ENCODE results near the gene LIMCH1. TPM values are rescaled to one million over a fixed set of nuclear protein-coding genes. Genes with fewer than 3 reads are reported as not detected.
"Not testable (repeated sequence)": the region's sequence is repeated elsewhere in the genome, so short reads cannot be mapped to it uniquely, and the experiment has no call there.

The LIMCH1 gene
- polyA plus RNA-seq, 3 donors from 2014 or later = not detected

DNA sequence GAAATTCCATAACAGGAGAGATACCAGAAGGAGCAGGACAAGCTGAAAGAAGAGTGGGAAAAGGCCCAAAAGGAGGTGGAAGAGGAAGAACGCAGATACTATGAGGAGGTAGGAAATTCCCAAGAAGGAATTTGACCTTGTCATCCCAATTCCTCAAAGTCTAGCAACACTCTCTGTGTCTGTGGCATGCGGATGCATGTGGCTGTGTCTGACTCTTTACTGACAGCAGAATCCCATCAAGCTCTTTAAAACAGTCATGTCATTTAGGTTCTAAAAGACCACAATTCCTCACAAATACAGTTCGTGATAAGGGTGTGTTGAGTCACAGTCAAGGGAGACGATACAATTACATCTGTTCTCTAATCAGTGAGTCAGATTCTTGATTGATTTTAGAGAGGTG lies 142.0 kb downstream of the LIMCH1 start:
- Mint-ChIP-seq H3K27ac (no peak overlapping the region), H3K4me1 (no peaks in the 10 kb centered on the region), H3K36me3 (no peaks in the 10 kb centered on the region), H3K9me3 (peaks cover 0 to 6% (median 0%) of the 10 kb centered on the region in 6 donors), H3K27me3 (ENCODE audit: low read depth in 3 of 3) (peaks cover 0 to 4% (median 1%) of the 10 kb centered on the region in 3 donors), H3K4me3 (no peak overlapping the region)
- no peak for DNase-seq

DNA sequence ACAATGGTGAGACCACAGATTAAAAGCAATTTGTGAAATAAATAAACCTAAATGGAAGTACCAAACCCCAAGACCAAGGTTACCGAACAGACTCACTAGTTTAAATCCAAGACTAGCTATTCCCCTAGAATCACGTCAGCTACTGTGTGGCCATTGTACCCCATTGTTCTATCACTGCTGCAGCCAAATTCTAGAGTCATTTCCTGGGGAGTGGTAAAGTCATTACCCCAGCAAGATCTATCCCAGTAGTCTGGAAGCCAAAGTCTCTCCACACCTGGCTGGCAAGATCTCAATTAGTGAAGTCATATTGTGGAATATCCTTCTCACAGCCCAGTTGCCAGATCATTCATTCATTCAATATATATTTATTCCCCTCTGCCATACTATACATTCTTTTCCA lies 143.1 kb downstream of the LIMCH1 start:
- H3K27ac Mint-ChIP-seq = no peak overlapping the region
- no peak for DNase-seq
- H3K36me3 Mint-ChIP-seq = no peaks in the 10 kb centered on the region
- H3K4me3 Mint-ChIP-seq = no peak overlapping the region
- H3K9me3 Mint-ChIP-seq = peaks cover 0 to 6% (median 0%) of the 10 kb centered on the region in 6 donors
- no peaks in the 10 kb centered on the region for H3K27me3 Mint-ChIP-seq (ENCODE audit: low read depth in 3 of 3)
- H3K4me1 Mint-ChIP-seq = no peaks in the 10 kb centered on the region

DNA sequence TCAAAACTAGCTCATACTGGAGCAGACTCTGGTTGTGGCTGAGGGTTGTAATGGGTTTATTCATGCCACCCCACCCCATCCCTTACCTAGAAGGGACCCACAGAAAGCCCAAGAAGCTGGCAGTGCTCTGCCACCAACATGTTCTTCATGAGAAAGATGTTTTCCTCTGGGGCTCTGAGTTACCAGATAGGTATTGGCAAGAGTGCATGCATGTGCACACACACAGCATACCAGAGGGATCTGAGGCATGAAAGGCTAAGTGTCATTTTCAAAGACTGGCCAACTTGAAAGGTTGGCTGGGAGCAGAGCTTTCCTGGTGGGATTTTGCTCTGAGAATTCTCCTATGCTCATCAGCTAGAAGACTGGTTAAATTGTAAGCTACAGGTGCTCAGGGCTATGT lies 145.4 kb downstream of the LIMCH1 start:
- Mint-ChIP-seq H3K4me1 (no peaks in the 10 kb centered on the region), H3K4me3 (no peak overlapping the region), H3K36me3 (no peaks in the 10 kb centered on the region), H3K9me3 (peaks cover 0 to 5% (median under 1%) of the 10 kb centered on the region in 6 donors), H3K27ac (no peak overlapping the region), H3K27me3 (ENCODE audit: low read depth in 3 of 3) (no peaks in the 10 kb centered on the region)
- DNase-seq = no peak

DNA sequence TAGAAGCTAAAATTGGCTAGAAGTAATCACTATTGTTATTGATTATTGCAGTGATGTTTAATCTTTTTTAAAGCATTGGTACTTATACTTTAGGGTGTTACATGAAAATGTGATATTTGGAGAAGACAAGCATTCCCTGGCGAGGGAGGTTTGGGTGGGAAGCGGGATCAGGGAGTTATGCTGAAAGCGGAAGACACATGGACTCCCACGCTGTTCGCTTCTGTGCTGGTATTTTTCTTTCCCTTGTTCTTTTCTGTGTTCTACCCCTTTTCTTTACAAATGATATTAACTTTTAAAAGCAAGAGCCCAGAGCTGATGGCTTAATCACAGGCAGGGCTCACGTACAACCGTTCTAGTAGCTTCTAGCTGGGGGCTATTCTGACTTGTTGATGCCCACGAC lies 148.9 kb downstream of the LIMCH1 start:
- no peak for DNase-seq
- Mint-ChIP-seq H3K27ac (no peak overlapping the region), H3K36me3 (no peaks in the 10 kb centered on the region), H3K4me3 (no peak overlapping the region), H3K4me1 (no peaks in the 10 kb centered on the region), H3K9me3 (peaks cover 0 to 2% (median under 1%) of the 10 kb centered on the region in 6 donors), H3K27me3 (ENCODE audit: low read depth in 3 of 3) (peaks cover 0 to 3% (median 0%) of the 10 kb centered on the region in 3 donors)

DNA sequence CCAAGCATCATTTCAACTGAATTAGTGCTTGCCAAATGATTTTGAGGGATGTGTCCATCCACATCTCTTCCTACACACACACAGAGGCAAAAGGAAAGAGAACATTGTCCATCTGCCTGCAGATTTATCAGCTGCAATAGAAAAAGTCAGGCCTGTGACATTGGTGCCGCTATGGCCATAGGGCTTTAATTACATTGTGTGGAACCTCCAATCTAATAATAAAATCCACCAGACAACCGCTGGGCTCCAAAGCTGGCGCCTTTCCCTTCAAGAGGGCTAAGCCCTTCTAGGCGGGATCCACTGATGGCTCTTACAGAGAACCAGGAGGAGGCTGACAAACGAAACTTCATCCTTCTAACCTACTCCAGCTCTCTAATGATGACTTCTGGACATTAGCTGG lies 150.0 kb downstream of the LIMCH1 start:
- peaks cover 0 to 2% (median under 1%) of the 10 kb centered on the region in 6 donors for H3K9me3 Mint-ChIP-seq
- no peak overlapping the region for H3K4me3 Mint-ChIP-seq
- no peaks in the 10 kb centered on the region for H3K4me1 Mint-ChIP-seq
- peaks cover 0 to 3% (median 0%) of the 10 kb centered on the region in 3 donors for H3K27me3 Mint-ChIP-seq (ENCODE audit: low read depth in 3 of 3)
- H3K36me3 Mint-ChIP-seq = no peaks in the 10 kb centered on the region
- no peak overlapping the region for H3K27ac Mint-ChIP-seq
- DNase-seq = no peak

DNA sequence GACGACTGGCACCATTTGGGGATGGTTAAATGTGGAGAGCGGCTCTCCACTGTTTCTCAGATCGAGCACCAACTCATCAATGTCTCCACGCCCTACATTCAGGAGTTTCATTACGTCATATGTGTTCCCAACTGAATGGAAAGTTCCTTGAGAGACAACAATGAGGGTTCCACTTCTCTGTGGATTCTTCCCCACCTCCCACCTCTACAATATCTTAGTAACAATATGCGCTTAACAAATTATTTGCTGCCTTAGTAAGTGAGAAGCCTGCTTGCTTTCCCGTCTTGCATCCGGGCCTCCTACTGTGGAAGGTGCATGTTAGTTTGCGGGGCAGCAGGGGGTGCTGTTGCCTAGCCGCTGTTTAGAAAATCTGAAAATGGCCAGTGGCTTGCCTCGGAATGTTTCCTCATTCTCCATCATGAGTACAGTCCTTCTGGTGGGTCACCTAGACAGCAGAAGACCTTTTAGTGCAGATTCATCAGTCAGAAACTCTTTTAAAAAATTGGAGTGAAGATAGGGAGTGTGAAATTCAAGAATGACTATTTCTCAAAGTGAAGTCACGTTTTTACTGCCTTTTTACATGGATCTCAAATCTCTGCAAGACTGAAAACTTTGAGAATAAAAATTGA lies 154.9 kb downstream of the LIMCH1 start:
- Mint-ChIP-seq H3K27me3 (ENCODE audit: low read depth in 3 of 3) (peaks cover 0 to 7% (median 4%) of the 10 kb centered on the region in 3 donors), H3K27ac (no peak overlapping the region), H3K4me3 (no peak overlapping the region), H3K36me3 (no peaks in the 10 kb centered on the region), H3K9me3 (peaks cover 0 to 2% (median 0%) of the 10 kb centered on the region in 6 donors), H3K4me1 (no peaks in the 10 kb centered on the region)
- no peak for DNase-seq

DNA sequence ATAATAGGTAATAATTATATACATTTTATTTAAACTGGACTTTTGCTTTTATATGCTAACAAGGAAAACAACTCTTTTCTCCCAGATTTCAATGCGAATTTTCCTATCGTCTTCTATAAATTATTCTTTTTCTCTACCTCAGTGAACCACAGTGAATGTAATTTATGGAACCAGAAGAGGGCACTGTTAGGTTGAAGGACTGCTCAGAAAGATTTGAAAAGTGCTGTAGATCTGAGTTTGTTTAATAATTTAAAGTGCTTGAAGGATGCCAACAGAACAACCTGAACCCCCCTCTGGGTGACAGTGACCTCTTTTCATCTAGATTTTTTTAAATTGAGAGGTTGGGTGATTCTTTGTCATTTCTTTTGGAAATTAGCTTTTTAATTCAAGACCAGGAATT lies 155.7 kb downstream of the LIMCH1 start:
- H3K4me1 Mint-ChIP-seq = no peaks in the 10 kb centered on the region
- DNase-seq = no peak
- peaks cover 4 to 7% (median 4%) of the 10 kb centered on the region in 3 donors for H3K27me3 Mint-ChIP-seq (ENCODE audit: low read depth in 3 of 3)
- no peaks in the 10 kb centered on the region for H3K36me3 Mint-ChIP-seq
- peaks cover 0 to 2% (median 0%) of the 10 kb centered on the region in 6 donors for H3K9me3 Mint-ChIP-seq
- no peak overlapping the region for H3K27ac Mint-ChIP-seq
- no peak overlapping the region for H3K4me3 Mint-ChIP-seq

DNA sequence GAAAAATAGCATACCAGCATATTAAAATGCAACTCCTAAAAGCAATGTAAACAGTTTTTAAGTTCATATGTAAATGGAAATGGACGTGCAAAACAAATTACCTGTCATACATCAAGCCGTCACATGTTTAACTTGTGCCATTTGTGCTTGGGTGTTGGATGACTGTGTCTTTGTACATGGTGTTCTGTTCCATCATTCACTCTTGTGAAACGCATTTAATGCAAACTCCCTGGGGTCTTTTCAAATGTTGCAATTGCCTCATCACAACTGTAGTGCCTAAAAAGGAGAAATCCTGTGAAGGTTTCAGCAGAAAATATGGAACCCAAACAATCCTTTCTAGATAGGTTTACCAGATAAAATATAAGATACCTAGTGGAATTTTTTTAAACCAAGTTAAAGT lies 158.2 kb downstream of the LIMCH1 start:
- H3K36me3 Mint-ChIP-seq = no peaks in the 10 kb centered on the region
- peaks cover 0 to 2% (median 0%) of the 10 kb centered on the region in 6 donors for H3K9me3 Mint-ChIP-seq
- no peak overlapping the region for H3K27ac Mint-ChIP-seq
- peaks cover 4% of the 10 kb centered on the region in 3 donors for H3K27me3 Mint-ChIP-seq (ENCODE audit: low read depth in 3 of 3)
- H3K4me3 Mint-ChIP-seq = no peak overlapping the region
- no peaks in the 10 kb centered on the region for H3K4me1 Mint-ChIP-seq
- no peak for DNase-seq

DNA sequence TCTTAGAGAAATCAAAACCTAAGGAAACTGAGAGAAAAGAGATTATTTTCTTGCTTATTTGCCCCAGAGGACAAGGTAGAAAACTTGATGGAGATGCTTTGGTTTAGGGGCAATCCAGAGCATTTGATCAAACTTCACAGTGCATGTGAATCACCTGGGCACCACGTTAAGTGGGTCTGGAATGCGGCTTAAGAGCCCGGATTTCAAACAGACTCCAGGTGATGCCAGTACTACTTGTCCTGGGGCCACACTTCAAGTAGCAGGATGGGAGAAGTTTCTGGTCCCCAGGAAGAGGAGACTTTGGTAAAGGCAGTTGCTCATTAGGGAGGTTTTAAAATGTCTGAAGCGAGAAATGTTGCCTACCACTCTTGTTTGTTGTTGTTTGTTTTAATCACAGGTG lies 158.8 kb downstream of the LIMCH1 start:
- Mint-ChIP-seq H3K4me1 (no peaks in the 10 kb centered on the region), H3K27ac (no peak overlapping the region), H3K9me3 (no peaks in the 10 kb centered on the region), H3K36me3 (no peaks in the 10 kb centered on the region), H3K4me3 (no peak overlapping the region), H3K27me3 (ENCODE audit: low read depth in 3 of 3) (peaks cover 4% of the 10 kb centered on the region in 3 donors)
- DNase-seq = no peak

DNA sequence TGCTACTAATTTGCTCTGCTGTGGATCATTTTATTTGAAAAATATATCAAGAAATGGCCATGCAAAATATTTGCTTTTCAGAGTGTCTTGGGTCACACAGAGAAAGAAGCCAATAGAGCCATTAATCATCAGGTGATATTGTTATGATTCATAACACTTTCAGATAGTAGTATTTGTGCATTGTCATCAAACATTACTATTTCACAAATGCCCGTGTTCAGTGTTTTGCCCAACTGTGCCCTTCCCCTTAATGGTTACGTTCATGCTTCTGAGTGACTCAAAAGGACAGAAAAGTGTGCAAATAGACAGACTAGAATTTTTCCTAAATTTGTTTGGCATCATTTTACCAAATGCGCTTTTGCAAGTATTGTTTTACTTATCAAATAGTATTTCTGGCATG lies 164.0 kb downstream of the LIMCH1 start:
- no peak overlapping the region for H3K4me3 Mint-ChIP-seq
- H3K27ac Mint-ChIP-seq = no peak overlapping the region
- no peaks in the 10 kb centered on the region for H3K36me3 Mint-ChIP-seq
- no peaks in the 10 kb centered on the region for H3K4me1 Mint-ChIP-seq
- peaks cover 0 to 4% (median 0%) of the 10 kb centered on the region in 3 donors for H3K27me3 Mint-ChIP-seq (ENCODE audit: low read depth in 3 of 3)
- DNase-seq = no peak
- peaks cover 0 to 4% (median 1%) of the 10 kb centered on the region in 6 donors for H3K9me3 Mint-ChIP-seq

DNA sequence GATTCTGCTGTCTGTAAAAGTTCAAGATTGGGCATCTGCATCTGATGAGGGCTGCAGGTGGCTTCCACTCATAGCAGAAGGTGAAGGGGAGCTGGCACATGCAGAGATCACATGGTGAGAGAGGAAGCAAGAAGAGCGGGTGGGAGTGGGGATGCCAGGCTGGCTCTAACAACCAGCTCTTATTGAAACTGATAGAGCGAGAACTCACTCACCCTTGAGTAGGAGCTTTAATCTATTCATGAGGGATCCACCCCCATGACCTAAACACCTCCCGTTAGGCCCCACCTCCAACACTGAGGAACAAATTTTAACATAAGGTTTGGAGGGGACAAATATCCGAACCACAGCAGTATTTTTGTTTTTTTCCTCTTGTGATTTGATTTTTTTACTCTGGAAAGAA lies 164.8 kb downstream of the LIMCH1 start:
- Mint-ChIP-seq H3K4me3 (no peak overlapping the region), H3K9me3 (peaks cover 0 to 4% (median 1%) of the 10 kb centered on the region in 6 donors), H3K27ac (no peak overlapping the region), H3K27me3 (ENCODE audit: low read depth in 3 of 3) (peaks cover 0 to 4% (median 0%) of the 10 kb centered on the region in 3 donors), H3K4me1 (no peaks in the 10 kb centered on the region), H3K36me3 (no peaks in the 10 kb centered on the region)
- no peak for DNase-seq

DNA sequence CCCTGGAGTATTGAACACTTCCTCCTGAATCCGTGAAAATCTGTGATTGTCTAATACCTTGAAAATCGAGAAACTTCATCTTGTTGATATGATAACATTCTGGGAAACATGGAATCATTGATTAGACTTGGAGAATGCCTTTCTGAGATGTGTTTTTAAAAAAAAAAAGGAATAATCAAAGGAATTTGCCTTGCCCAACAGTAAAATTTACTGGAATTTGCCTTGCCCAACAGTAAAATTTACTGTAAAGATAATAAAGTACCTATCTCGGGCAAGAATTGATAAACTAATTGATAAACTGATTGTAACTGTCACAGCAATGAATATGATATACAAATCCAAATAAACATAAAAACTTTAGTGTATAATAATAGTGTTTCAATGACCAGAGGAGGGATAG lies 165.8 kb downstream of the LIMCH1 start:
- Mint-ChIP-seq H3K4me1 (no peaks in the 10 kb centered on the region), H3K9me3 (peaks cover 0 to 4% (median 1%) of the 10 kb centered on the region in 6 donors), H3K4me3 (no peak overlapping the region), H3K27ac (no peak overlapping the region), H3K27me3 (ENCODE audit: low read depth in 3 of 3) (no peaks in the 10 kb centered on the region), H3K36me3 (no peaks in the 10 kb centered on the region)
- DNase-seq = no peak

DNA sequence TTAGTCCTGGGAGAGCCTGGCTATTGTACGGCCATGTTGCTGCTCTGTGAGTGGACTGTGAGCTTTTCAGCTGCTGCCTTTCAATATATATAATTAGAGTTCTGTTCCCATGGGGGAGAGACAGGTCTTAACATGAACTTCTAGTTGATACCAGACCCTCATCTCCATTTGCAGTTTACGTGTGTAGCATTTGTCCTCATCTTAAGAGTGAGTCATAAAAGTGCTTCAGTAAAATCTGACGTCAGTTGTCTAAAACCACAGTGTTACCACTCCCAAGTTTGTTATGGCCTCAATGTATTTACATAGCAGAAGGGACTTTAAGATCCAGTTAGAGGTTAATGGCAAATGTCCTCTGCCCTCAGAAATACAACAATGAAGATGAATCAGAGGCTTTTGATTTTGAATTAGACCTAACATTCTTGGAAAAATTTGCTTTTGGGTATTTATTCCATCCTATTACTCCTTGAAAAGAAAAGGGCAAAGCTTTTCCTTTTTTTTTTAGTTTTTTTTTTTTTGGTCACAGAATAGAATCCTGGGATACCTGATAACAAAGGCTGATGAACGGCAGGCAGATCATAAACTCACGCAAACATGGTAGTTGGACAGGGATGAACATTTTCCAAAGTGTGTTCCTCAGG lies 172.0 kb downstream of the LIMCH1 start:
- H3K4me3 Mint-ChIP-seq = no peak overlapping the region

DNA sequence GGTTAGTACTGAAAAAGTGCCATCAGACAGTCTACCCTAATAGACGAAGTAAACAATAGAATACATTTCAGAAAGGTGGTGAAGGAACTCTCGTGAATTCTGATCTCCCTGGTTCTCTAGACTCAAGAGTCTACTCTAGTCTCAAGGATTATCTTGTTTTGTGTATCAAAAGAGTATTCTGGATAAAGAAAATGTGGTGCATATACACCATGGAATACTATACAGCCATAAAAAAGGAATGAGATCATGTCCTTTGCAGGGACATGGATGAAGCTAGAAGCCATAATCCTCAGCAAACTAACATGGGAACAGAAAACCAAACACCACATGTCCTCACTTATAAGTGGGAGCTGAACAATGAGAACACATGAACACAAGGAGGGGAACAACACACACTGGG lies 173.7 kb downstream of the LIMCH1 start:
- not testable (repeated sequence) for H3K9me3 Mint-ChIP-seq; DNase-seq; H3K36me3 Mint-ChIP-seq; H3K4me1 Mint-ChIP-seq; H3K4me3 Mint-ChIP-seq; H3K27me3 Mint-ChIP-seq (ENCODE audit: low read depth in 3 of 3); H3K27ac Mint-ChIP-seq

More for the DNA sequence above, 172.0 kb downstream of the LIMCH1 start:
- no peaks in the 10 kb centered on the region for H3K27me3 Mint-ChIP-seq (ENCODE audit: low read depth in 3 of 3)
- DNase-seq = no peak
- no peaks in the 10 kb centered on the region for H3K4me1 Mint-ChIP-seq
- H3K27ac Mint-ChIP-seq = no peak overlapping the region
- peaks cover 0 to 4% (median 0%) of the 10 kb centered on the region in 6 donors for H3K9me3 Mint-ChIP-seq
- no peaks in the 10 kb centered on the region for H3K36me3 Mint-ChIP-seq

DNA sequence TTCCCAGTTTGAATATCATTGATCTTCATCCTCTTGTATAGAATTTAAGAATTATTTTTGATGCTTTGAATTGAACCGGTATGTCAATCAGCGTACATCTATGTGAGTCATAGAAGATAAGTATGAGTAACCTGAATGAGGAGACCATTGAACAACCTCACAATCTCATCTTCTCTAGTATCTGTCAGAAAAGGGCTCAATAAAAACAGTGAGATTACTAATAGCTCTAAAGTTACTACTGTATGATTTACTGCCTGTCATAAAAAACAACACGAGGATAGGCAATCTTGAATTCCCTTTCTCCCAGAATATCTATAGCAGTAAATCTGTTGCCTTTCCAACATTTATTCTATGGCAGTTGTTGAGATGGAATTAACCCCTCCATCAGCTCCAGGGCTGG lies 174.5 kb downstream of the LIMCH1 start:
- peaks cover 0 to 2% (median 0%) of the 10 kb centered on the region in 3 donors for H3K27me3 Mint-ChIP-seq (ENCODE audit: low read depth in 3 of 3)
- DNase-seq = no peak
- no peaks in the 10 kb centered on the region for H3K36me3 Mint-ChIP-seq
- peaks cover 0 to 8% (median 0%) of the 10 kb centered on the region in 6 donors for H3K9me3 Mint-ChIP-seq
- no peak overlapping the region for H3K4me3 Mint-ChIP-seq
- H3K4me1 Mint-ChIP-seq = no peaks in the 10 kb centered on the region
- no peak overlapping the region for H3K27ac Mint-ChIP-seq
